Fibroblast of the aortic adventitia (primary cell): ENCODE data around the gene SLC34A3. TPM values are rescaled to one million over a fixed set of nuclear protein-coding genes. Genes with fewer than 3 reads are reported as not detected.

Experiments used
- DNase-seq: peaks from one replicate; pipeline ENCODE4 v3.0.0-alpha.2; 2010; ENCODE audit warnings: low read depth
- H3K4me3 ChIP-seq: 2 replicates; pipeline ENCODE4 v1.5.1; 2011; ENCODE audit warnings: low read depth, mild to moderate bottlenecking, control low read depth, low read length, moderate library complexity
- total RNA-seq: library from RNA; depleted of rRNA; stranded (reverse); fragments of >200 nt; gene quantifications from 2 replicates; pipeline ENCODE4 v1.2.3, GENCODE V29; 2012; ENCODE audit warnings: low replicate concordance
- TF ChIP-seq, protein P1 (sequence below): IDR thresholded peaks from 2 replicates; pipeline ENCODE4 v1.5.1; 2011; ENCODE audit warnings: mild to moderate bottlenecking, low read length, control low read depth, inconsistent platforms; ENCODE audit not compliant: insufficient read depth

The SLC34A3 gene
- total RNA-seq, 1 donor, result not detected

GRCh38 chr9:137195525-137196220 is 35.0 kb upstream of the SLC34A3 start:
- TF ChIP-seq, protein P1, sequence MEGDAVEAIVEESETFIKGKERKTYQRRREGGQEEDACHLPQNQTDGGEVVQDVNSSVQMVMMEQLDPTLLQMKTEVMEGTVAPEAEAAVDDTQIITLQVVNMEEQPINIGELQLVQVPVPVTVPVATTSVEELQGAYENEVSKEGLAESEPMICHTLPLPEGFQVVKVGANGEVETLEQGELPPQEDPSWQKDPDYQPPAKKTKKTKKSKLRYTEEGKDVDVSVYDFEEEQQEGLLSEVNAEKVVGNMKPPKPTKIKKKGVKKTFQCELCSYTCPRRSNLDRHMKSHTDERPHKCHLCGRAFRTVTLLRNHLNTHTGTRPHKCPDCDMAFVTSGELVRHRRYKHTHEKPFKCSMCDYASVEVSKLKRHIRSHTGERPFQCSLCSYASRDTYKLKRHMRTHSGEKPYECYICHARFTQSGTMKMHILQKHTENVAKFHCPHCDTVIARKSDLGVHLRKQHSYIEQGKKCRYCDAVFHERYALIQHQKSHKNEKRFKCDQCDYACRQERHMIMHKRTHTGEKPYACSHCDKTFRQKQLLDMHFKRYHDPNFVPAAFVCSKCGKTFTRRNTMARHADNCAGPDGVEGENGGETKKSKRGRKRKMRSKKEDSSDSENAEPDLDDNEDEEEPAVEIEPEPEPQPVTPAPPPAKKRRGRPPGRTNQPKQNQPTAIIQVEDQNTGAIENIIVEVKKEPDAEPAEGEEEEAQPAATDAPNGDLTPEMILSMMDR, result no peak
- no peak overlapping the region for H3K4me3 ChIP-seq
- DNase-seq, result no peak

DNA sequence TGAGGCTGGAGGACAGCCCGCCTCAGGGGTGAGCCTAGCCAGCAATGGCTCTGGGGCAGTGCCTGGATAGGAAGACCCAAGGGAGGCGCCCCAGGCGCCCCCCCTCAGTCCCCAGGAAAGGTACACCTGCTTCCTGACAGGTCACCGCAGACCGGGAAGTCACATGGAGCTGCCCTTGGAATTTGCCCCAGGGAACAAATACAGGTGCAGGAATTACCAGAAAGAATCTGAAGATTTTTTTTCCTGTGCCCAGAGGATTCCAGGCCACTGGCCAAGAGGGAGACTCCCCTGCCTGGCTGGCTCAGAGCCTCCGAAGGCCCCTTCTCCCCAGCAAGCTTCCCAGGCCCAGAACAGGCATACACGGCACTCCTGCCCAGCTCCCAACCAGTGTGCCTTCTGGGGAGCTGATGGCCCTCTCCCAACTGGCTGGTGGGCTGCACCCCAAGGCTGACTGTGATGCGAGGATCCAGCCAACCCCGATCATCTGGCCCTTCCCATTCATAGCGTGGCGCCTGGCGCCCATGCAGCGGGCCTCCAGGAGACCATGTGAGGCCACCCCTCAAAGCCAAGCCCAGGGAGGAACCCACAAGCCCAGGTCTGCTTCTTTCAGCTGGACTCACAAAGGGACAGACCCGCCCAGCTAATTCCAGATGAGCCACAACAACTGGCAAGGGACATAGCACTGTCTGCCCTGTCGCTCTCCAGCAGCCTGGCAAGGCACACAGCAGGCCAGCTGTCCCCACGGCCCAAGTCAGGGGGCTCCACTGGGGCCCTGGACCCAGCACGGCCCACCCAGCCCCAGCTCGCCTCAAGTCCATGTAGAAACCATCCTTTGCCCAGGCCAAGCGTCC is 32.4 kb upstream of the SLC34A3 start:
- TF ChIP-seq, protein P1, result no peak
- H3K4me3 ChIP-seq, result peak overlapping the region; percentile 62
- no peak for DNase-seq

GRCh38 chr9:137198902-137199283 is 31.8 kb upstream of the SLC34A3 start:
- DNase-seq, result no peak

DNA sequence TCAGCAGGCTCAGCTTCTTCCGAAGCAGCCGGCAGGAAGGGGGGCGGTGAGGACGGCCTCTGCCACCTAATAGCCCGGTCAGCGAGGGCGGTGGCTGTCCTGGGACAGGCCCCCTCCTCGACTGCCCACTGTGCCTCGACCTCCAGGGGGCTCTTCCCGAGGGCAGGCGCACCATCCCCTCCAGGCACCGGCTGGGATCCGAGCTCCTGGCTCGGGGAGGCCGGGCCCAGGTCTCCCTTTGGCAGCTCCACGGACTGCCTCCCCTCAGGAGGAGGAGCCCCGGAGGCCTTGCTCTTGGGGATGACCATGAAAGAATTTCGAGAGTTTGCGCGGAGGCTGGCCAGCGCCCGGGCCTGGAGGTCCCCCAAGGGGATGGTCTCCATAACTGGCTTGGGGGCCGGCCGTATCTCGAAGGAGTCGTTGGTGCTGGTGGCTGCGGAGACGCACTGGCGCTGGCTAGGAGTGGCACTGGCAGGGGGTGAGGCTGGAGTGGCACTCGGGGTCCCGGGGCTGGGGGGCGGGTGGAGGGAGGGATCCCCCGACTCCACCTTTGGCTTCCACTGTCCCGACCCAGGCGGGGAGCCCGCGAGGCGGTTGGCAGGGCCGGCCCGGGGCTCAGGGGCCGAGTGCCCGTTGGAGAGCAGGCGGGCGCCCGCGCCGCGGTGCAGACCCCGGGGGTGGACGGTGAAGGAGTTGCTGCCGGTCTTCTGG is 31.1 kb upstream of the SLC34A3 start:
- TF ChIP-seq, protein P1, result no peak
- H3K4me3 ChIP-seq, result peak overlapping the region; percentile 62
- DNase-seq, result peak; percentile 31

More at GRCh38 chr9:137198902-137199283, 31.8 kb upstream of the SLC34A3 start:
- peak overlapping the region; percentile 62 for H3K4me3 ChIP-seq
- TF ChIP-seq, protein P1, result no peak

DNA sequence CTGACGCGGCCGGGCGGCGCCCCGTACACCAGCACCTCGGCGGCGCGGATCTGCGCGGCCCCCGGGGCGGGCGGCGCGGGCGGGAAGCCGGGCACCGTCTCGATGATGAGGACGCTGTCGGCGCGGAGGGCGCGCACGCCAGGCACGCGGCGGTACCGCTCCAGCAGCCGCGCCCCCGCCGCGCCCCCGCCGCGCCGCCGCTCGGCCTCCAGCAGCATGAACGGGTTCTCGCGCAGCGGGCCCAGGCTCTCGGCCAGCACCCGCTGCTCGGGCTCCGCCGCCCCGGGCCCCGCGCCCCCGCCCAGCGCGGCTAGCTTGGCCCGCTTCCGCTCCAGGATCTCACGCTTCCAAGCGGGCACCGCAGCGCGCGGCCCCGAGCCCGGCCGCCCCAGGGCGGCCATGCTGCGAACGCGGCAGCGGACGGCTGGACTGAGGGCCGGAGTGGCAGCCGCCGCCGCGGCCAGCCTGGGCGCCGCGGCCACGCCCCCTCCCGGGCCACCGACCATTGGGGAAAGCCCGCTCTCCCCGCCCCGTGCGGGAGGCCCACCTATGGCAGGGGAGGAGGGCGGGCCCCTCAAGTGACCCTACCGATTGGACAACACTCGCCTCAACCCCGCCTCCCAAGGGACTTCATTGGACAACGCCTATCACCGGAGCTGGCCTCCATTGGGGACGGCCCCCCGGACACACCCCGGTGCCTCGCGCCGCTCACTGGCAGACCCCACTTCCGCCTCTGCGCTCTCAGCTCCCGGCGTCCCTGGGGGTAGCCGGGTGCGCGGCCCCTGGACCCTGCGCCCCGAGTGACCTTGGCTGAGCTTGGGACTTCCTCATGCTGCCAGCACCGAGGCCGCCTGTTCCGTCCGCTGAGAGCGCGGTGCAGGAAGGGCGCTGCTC is 30.1 kb upstream of the SLC34A3 start, which contains the start of gene TPRN:
Gene TPRN (minus strand): TSS at position 431 of the 894 bp plus-strand sequence. CDS start 30 bp downstream, at position 401.
- TF ChIP-seq, protein P1, result no peak
- peak; percentile 99 for DNase-seq
- H3K4me3 ChIP-seq, result peak within 1 kb of the TSS; percentile 78
